ENCODE results near the gene RAB7A. TPM values are rescaled to one million over a fixed set of nuclear protein-coding genes. Genes with fewer than 3 reads are reported as not detected.

Gene RAB7A
- 204 to 231 TPM (median 216 TPM) in 3 replicates for total RNA-seq
- long read RNA-seq, transcript RAB7A-201 (6 exons, 2,244 nt) = major isoform, 288 of 322 reads
- long read RNA-seq, partial matches to known transcripts = 7 of 322 reads
- long read RNA-seq, other reads (novel, unspliced or antisense) = 26 of 322 reads

- H3K4me3 Mint-ChIP-seq (ENCODE audit: unreplicated experiment) = peak within 1 kb of the TSS; percentile 85
- peaks cover 51% of the 10 kb centered on the region for H3K4me1 Mint-ChIP-seq (ENCODE audit: low read depth)
- peak within 1 kb of the TSS; percentile 98 for H3K27ac Mint-ChIP-seq (ENCODE audit: unreplicated experiment)
- H3K27me3 Mint-ChIP-seq (ENCODE audit: low read depth) = no peaks in the 10 kb centered on the region
- peak; percentile 6 for TF ChIP-seq CTCF (IDR thresholded peaks at IDR 0.05)
- no peaks in the 10 kb centered on the region for H3K9me3 Mint-ChIP-seq (ENCODE audit: low read depth)
- peak; percentile 99 for DNase-seq (ENCODE audit: low spot score)
- peaks cover 2% of the 10 kb centered on the region for H3K36me3 Mint-ChIP-seq (ENCODE audit: low read depth)
Observed at GRCh38 chr3:128726023-128727016, at the start of gene RAB7A. Gene RAB7A (plus strand): TSS chr3:128726183. CDS start chr3:128795368, 69,185 bp downstream.

- Mint-ChIP-seq H3K4me1 (ENCODE audit: low read depth) (peaks cover 9% of the 10 kb centered on the region), H3K9me3 (ENCODE audit: low read depth) (no peaks in the 10 kb centered on the region), H3K36me3 (ENCODE audit: low read depth) (no peaks in the 10 kb centered on the region), H3K27me3 (ENCODE audit: low read depth) (no peaks in the 10 kb centered on the region), H3K27ac (ENCODE audit: unreplicated experiment) (no peak overlapping the region), H3K4me3 (ENCODE audit: unreplicated experiment) (no peak overlapping the region)
- TF ChIP-seq CTCF (IDR thresholded peaks at IDR 0.05) = no peak
- no peak for DNase-seq (ENCODE audit: low spot score)
Observed at GRCh38 chr3:128679338-128679737, 46.6 kb upstream of the RAB7A start.

- Mint-ChIP-seq H3K36me3 (ENCODE audit: low read depth) (no peaks in the 10 kb centered on the region), H3K9me3 (ENCODE audit: low read depth) (no peaks in the 10 kb centered on the region), H3K4me3 (ENCODE audit: unreplicated experiment) (peak overlapping the region; percentile 83), H3K27ac (ENCODE audit: unreplicated experiment) (peak overlapping the region; percentile 99), H3K27me3 (ENCODE audit: low read depth) (no peaks in the 10 kb centered on the region), H3K4me1 (ENCODE audit: low read depth) (peaks cover 9% of the 10 kb centered on the region)
- TF ChIP-seq CTCF (IDR thresholded peaks at IDR 0.05) = peak; percentile 99
- peak; percentile 99 for DNase-seq (ENCODE audit: low spot score)
Observed at GRCh38 chr3:128680603-128681368, 45.2 kb upstream of the RAB7A start.

- H3K4me1 Mint-ChIP-seq (ENCODE audit: low read depth) = peaks cover 9% of the 10 kb centered on the region
- no peak for DNase-seq (ENCODE audit: low spot score)
- H3K27me3 Mint-ChIP-seq (ENCODE audit: low read depth) = no peaks in the 10 kb centered on the region
- H3K27ac Mint-ChIP-seq (ENCODE audit: unreplicated experiment) = peak overlapping the region; percentile 99
- H3K9me3 Mint-ChIP-seq (ENCODE audit: low read depth) = no peaks in the 10 kb centered on the region
- no peak for TF ChIP-seq CTCF (IDR thresholded peaks at IDR 0.05)
- H3K4me3 Mint-ChIP-seq (ENCODE audit: unreplicated experiment) = peak overlapping the region; percentile 83
- H3K36me3 Mint-ChIP-seq (ENCODE audit: low read depth) = no peaks in the 10 kb centered on the region
Observed at GRCh38 chr3:128681369-128681829, 44.6 kb upstream of the RAB7A start.

- Mint-ChIP-seq H3K4me1 (ENCODE audit: low read depth) (peaks cover 9% of the 10 kb centered on the region), H3K36me3 (ENCODE audit: low read depth) (no peaks in the 10 kb centered on the region), H3K27me3 (ENCODE audit: low read depth) (no peaks in the 10 kb centered on the region), H3K9me3 (ENCODE audit: low read depth) (no peaks in the 10 kb centered on the region), H3K27ac (ENCODE audit: unreplicated experiment) (no peak overlapping the region), H3K4me3 (ENCODE audit: unreplicated experiment) (no peak overlapping the region)
- no peak for DNase-seq (ENCODE audit: low spot score)
- no peak for TF ChIP-seq CTCF (IDR thresholded peaks at IDR 0.05)
Observed at GRCh38 chr3:128683957-128684356, 42.0 kb upstream of the RAB7A start.

Data from chondrocyte (in vitro differentiated cells).